Astrocyte (in vitro differentiated cells and primary cell): ENCODE data around the gene AVEN.

ENCODE experiments used
- EZH2 ChIP-seq: IDR thresholded peaks from 2 replicates; pipeline ENCODE4 v1.6.1; 2012; ENCODE audit warnings: mild to moderate bottlenecking, low read length, inconsistent platforms; ENCODE audit not compliant: insufficient read depth
- TF ChIP-seq, protein P1 (sequence below): IDR thresholded peaks from 2 replicates; pipeline ENCODE4 v1.5.1; 2011; ENCODE audit warnings: low read depth, mild to moderate bottlenecking, inconsistent platforms, low read length, moderate library complexity; ENCODE audit not compliant: insufficient read depth

DNA sequence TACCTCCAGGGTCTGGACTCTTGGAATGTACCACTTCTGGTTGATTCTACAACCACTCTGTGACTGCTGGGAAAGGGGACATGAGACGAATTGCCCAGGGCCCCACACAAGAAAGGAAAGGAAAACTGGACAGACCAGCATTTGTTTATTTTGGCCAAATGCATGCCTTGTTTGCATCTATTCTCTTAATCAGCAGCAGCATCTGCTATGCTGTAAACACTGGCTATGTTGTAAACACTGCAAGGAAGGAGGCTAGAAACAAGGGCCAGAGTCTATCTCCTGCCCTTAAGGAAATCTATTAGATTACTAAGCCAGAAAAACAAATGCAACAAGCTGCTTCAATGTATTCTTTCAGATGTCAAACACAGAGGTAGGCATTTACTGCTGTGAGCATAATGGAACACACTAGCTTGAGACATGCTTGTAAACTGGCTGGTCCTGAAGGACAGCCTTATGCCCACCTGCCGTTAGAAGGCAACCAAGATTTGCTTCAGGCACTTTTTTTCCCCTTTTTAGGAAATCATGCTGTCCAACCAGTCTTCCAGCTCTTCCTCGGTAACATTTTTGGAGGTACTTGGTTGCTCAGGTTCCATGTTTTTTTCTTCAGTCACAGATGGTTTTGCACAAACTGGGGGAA, 172.8 kb downstream of the AVEN start:
- TF ChIP-seq, protein P1, sequence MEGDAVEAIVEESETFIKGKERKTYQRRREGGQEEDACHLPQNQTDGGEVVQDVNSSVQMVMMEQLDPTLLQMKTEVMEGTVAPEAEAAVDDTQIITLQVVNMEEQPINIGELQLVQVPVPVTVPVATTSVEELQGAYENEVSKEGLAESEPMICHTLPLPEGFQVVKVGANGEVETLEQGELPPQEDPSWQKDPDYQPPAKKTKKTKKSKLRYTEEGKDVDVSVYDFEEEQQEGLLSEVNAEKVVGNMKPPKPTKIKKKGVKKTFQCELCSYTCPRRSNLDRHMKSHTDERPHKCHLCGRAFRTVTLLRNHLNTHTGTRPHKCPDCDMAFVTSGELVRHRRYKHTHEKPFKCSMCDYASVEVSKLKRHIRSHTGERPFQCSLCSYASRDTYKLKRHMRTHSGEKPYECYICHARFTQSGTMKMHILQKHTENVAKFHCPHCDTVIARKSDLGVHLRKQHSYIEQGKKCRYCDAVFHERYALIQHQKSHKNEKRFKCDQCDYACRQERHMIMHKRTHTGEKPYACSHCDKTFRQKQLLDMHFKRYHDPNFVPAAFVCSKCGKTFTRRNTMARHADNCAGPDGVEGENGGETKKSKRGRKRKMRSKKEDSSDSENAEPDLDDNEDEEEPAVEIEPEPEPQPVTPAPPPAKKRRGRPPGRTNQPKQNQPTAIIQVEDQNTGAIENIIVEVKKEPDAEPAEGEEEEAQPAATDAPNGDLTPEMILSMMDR = no peak
- TF ChIP-seq EZH2 = no peak
